MCF 10A (cell line): ENCODE data around the gene TBP. TPM values are rescaled to one million over a fixed set of nuclear protein-coding genes. Genes with fewer than 3 reads are reported as not detected.

ENCODE experiments used
- BruUV-seq: library from RNA; stranded (reverse); fragments of 400-500 nt; replicated peaks from 2 replicates; lab custom pipeline; 2021; lab: Mats Ljungman, UMichigan
- CTCF ChIA-PET: fragments of 300-600 bp; sonication (Branson Sonifier 250); formaldehyde crosslinking; extraction: SDS; loops from one replicate; lab custom pipeline; 2021; ENCODE audit warnings: antibody characterized with exemption, inconsistent platforms; lab: Yijun Ruan, JAX
- POLR2A ChIA-PET: fragments of 300-600, 350-650 bp; sonication (Branson Sonifier 250); formaldehyde crosslinking; extraction: SDS; loops from one replicate; lab custom pipeline; 2020; ENCODE audit warnings: antibody characterized with exemption, inconsistent platforms; lab: Yijun Ruan, JAX
- DNase-seq: peaks from one replicate; pipeline ENCODE4 v3.0.0-alpha.2; 2018; ENCODE audit not compliant: unreplicated experiment
- H3K27ac Mint-ChIP-seq: one replicate; pipeline ENCODE4 v1.8.0; 2022; ENCODE audit warnings: mild to moderate bottlenecking, low read depth, mixed read lengths; ENCODE audit not compliant: unreplicated experiment
- H3K27me3 Mint-ChIP-seq: one replicate; pipeline ENCODE4 v1.8.0; 2022; ENCODE audit warnings: mixed read lengths; ENCODE audit not compliant: insufficient read depth, unreplicated experiment
- H3K36me3 Mint-ChIP-seq: one replicate; pipeline ENCODE4 v1.8.0; 2022; ENCODE audit warnings: mild to moderate bottlenecking, moderate library complexity, mixed read lengths; ENCODE audit not compliant: insufficient read depth, unreplicated experiment
- H3K4me1 Mint-ChIP-seq: one replicate; pipeline ENCODE4 v1.8.0; 2022; ENCODE audit warnings: mixed read lengths; ENCODE audit not compliant: insufficient read depth, unreplicated experiment
- H3K4me3 Mint-ChIP-seq: one replicate; pipeline ENCODE4 v1.8.0; 2022; ENCODE audit warnings: mild to moderate bottlenecking, moderate library complexity, mixed read lengths; ENCODE audit not compliant: unreplicated experiment
- H3K9me3 Mint-ChIP-seq: one replicate; pipeline ENCODE4 v1.8.0; 2022; ENCODE audit warnings: mixed read lengths; ENCODE audit not compliant: unreplicated experiment
- intact Hi-C: fragments of 100-400 bp; cut with micrococcal nuclease; formaldehyde crosslinking; loops from 2 replicates; pipeline ENCODE4 v1.14.1; 2022
- total RNA-seq: library from RNA; stranded (reverse); gene quantifications from 2 replicates; pipeline ENCODE4 v1.2.3, GENCODE V29; 2022
- TF ChIP-seq, protein P1 (sequence below): fragments of 200-600 bp; IDR thresholded peaks from one replicate; pipeline ENCODE4 v1.8.0; 2022; ENCODE audit warnings: antibody characterized with exemption, mild to moderate bottlenecking; ENCODE audit not compliant: unreplicated experiment

The TBP gene
- total RNA-seq, 1 experiment from 2014 or later, result 15.8 TPM

DNA sequence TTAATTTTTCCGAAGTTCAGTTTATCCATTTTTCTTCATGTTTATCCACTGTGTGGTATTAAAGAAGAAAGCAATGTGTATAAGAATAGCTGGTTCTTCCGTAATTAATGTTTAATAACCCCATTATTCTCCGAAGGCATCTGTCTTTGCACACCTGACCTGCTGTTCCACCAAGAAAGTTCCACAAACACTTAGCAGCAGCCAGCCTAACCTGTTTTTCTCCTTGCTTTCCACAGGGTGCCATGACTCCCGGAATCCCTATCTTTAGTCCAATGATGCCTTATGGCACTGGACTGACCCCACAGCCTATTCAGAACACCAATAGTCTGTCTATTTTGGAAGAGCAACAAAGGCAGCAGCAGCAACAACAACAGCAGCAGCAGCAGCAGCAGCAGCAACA is 7.4 kb downstream of the TBP start:
- no peaks in the 10 kb centered on the region for H3K9me3 Mint-ChIP-seq
- BruUV-seq, result no TSS peak
- POLR2A ChIA-PET, result interaction anchor here (0.7 kb wide), 1 partner anchor 758 kb away, joined by 3 read pairs; no protein-coding TSS in a partner anchor

DNA sequence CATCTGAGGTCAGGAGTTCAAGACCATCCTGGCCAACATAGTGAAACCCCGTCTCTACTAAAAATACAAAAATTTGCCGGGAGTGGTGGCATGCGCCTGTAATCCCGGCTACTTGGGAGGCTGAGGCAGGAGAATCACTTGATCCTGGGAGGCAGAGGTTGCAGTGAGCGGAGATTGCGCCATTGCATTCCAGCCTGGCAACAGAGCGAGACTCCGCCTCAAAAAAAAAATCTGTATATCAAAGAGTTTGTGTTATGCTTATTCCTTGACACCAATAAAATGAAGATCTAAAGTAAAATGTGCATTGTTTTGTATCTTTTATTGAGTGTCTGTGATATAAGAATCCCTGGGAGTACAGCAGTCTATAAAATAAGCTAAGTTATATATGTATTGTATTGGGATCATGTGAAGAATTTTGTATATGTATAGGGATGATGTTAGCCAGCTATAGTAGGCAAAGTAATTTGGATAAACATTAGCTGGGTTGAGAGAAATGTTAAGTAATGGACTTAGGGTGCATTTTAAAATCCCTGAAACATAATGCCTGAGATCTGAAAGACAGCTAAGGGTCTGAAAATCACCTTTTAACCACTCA is 10.9 kb downstream of the TBP start:
- Mint-ChIP-seq H3K4me1 (no peaks in the 10 kb centered on the region), H3K27me3 (no peaks in the 10 kb centered on the region), H3K27ac (no peak overlapping the region), H3K9me3 (no peaks in the 10 kb centered on the region), H3K36me3 (peaks cover 72% of the 10 kb centered on the region), H3K4me3 (no peak overlapping the region)
- TF ChIP-seq, protein P1, sequence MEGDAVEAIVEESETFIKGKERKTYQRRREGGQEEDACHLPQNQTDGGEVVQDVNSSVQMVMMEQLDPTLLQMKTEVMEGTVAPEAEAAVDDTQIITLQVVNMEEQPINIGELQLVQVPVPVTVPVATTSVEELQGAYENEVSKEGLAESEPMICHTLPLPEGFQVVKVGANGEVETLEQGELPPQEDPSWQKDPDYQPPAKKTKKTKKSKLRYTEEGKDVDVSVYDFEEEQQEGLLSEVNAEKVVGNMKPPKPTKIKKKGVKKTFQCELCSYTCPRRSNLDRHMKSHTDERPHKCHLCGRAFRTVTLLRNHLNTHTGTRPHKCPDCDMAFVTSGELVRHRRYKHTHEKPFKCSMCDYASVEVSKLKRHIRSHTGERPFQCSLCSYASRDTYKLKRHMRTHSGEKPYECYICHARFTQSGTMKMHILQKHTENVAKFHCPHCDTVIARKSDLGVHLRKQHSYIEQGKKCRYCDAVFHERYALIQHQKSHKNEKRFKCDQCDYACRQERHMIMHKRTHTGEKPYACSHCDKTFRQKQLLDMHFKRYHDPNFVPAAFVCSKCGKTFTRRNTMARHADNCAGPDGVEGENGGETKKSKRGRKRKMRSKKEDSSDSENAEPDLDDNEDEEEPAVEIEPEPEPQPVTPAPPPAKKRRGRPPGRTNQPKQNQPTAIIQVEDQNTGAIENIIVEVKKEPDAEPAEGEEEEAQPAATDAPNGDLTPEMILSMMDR, result no peak
- POLR2A ChIA-PET, result interaction anchor here (0.7 to 1.7 kb wide), 2 partner anchors 12 to 19 kb away, joined by 3 to 13 read pairs; partner anchors contain the start of genes PDCD2 and PSMB1
- CTCF ChIA-PET, result interaction anchor here (0.8 to 1.0 kb wide), 2 partner anchors 9 to 19 kb away, joined by 3 to 5 read pairs; partner anchors contain the start of gene PDCD2
- no peak for DNase-seq
- BruUV-seq, result no TSS peak
- intact Hi-C loops, result no loop called here

More for the DNA sequence above, 7.4 kb downstream of the TBP start:
- Mint-ChIP-seq H3K4me3 (no peak overlapping the region), H3K27me3 (no peaks in the 10 kb centered on the region), H3K27ac (peak overlapping the region; percentile 59), H3K36me3 (peaks cover 77% of the 10 kb centered on the region), H3K4me1 (peaks cover 5% of the 10 kb centered on the region)
- TF ChIP-seq, protein P1, result no peak
- intact Hi-C loops, result no loop called here
- CTCF ChIA-PET, result interaction anchor here (0.7 kb wide), 1 partner anchor 852 kb away, joined by 4 read pairs; no protein-coding TSS in a partner anchor
- DNase-seq, result no peak

DNA sequence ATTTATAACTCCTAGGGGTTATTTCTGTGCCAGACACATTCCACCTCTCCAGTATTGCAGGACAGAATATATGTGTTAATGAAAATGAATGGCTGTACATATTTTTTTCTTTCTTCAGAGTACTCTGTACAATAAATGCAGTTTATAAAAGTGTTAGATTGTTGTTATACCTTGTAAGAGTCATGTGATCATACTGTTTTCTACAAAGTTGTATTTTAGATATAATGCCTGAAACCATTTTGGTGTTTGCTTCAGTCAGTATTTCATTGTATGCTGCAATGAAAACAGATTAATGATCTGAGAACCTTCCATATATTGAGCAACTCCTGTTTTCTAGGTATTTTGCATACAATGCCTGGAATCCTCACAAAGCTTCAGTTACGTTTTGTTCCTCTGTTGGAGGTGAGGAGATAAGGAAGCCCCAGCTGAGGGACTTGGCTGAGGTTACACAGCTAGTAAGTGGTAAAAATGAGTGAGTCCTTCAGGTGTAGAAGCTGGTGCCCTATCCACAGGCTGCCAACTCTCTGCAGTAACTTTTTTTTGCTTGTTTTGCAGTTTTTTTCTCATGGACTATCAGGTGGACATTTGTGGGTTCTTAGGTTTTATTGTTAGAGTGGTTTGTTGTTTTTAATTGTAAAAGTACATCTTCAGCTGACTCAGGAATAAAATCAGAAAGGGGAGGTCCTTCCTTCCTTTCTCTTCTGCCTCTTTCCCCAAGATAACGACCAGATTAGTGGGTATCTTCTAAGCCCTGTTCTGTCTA is 18.7 kb downstream of the TBP start:
- no TSS peak for BruUV-seq
- POLR2A ChIA-PET, result interaction anchor here (1.0 kb wide), 1 partner anchor 9 kb away, joined by 3 read pairs; no protein-coding TSS in a partner anchor
- intact Hi-C loops, result no loop called here
- no peaks in the 10 kb centered on the region for H3K4me1 Mint-ChIP-seq
- TF ChIP-seq, protein P1, result no peak
- no peak for DNase-seq
- no peaks in the 10 kb centered on the region for H3K9me3 Mint-ChIP-seq
- no peak overlapping the region for H3K27ac Mint-ChIP-seq
- no peak overlapping the region for H3K4me3 Mint-ChIP-seq
- no peaks in the 10 kb centered on the region for H3K27me3 Mint-ChIP-seq
- H3K36me3 Mint-ChIP-seq, result peaks cover 58% of the 10 kb centered on the region
- CTCF ChIA-PET, result interaction anchor here (0.8 kb wide), 1 partner anchor 16 kb away, joined by 4 read pairs; no protein-coding TSS in a partner anchor

DNA sequence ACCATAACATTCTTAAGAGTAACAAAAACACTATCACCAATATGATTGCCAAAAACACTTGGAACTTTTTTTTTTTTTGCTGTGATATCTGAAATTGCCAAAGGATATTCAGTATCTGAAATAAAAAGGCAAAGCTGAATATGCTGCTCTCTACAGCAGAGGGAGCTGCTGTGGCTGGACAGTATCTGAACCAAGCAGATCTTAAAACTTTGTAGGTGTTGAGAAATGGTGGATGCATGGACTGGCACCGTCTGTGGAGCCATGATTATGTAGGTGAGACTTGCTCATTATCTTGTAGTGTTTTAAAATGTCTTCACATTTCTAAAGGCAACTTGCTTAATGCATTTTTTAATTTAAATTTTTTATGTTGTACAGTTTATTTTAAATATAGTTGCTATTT is 21.1 kb downstream of the TBP start:
- Mint-ChIP-seq H3K4me3 (no peak overlapping the region), H3K9me3 (no peaks in the 10 kb centered on the region), H3K27me3 (no peaks in the 10 kb centered on the region), H3K36me3 (peaks cover 64% of the 10 kb centered on the region), H3K27ac (no peak overlapping the region), H3K4me1 (no peaks in the 10 kb centered on the region)
- TF ChIP-seq, protein P1, result peak; percentile 21
- no TSS peak for BruUV-seq
- CTCF ChIA-PET, result interaction anchor here (0.8 to 1.2 kb wide), 3 partner anchors 8 to 13 kb away, joined by 4 to 6 read pairs (median 4); no protein-coding TSS in a partner anchor
- intact Hi-C loops, result no loop called here
- no peak for DNase-seq
- POLR2A ChIA-PET, result interaction anchor here (0.6 to 2.0 kb wide), 4 partner anchors 9 to 34 kb away, joined by 3 to 16 read pairs (median 5); partner anchors contain the start of genes PDCD2 and TBP
